HepG2 (cell line): Measurements from ENCODE around the gene PIP4K2B. TPM values are rescaled to one million over a fixed set of nuclear protein-coding genes. Genes with fewer than 3 reads are reported as not detected.

ENCODE experiments used
- AKAP8 ChIP-seq: sonication (generic); formaldehyde crosslinking; IDR thresholded peaks from 2 replicates; pipeline ENCODE4 v1.5.1; 2020; ENCODE audit warnings: mild to moderate bottlenecking, missing genetic modification reagents
- CAMTA2 ChIP-seq: sonication (generic); formaldehyde crosslinking; IDR thresholded peaks from 2 replicates; pipeline ENCODE4 v1.4.0; 2020; ENCODE audit warnings: mild to moderate bottlenecking, missing genetic modification reagents, borderline replicate concordance
- ELF1 ChIP-seq: sonication (generic); formaldehyde crosslinking; IDR thresholded peaks from 2 replicates; pipeline ENCODE4 v1.4.0; 2020; ENCODE audit warnings: missing genetic modification reagents
- ETV5 ChIP-seq: IDR thresholded peaks from 2 replicates; pipeline ENCODE4 v1.6.1; 2018; ENCODE audit warnings: missing biosample characterization, missing genetic modification reagents, inconsistent platforms, borderline replicate concordance
- FOSL1 ChIP-seq: sonication (generic); formaldehyde crosslinking; IDR thresholded peaks from 2 replicates; pipeline ENCODE4 v1.9.0; 2021; ENCODE audit warnings: missing genetic modification reagents, borderline replicate concordance
- FOSL2 ChIP-seq: sonication (generic); formaldehyde crosslinking; IDR thresholded peaks from 2 replicates; pipeline ENCODE4 v1.4.0; 2020; ENCODE audit warnings: missing genetic modification reagents
- GLI4 ChIP-seq: sonication (generic); formaldehyde crosslinking; IDR thresholded peaks from 2 replicates; pipeline ENCODE4 v1.5.1; 2020; ENCODE audit warnings: missing genetic modification reagents, mild to moderate bottlenecking, moderate library complexity, borderline replicate concordance
- HNRNPK ChIP-seq: fragments of 200-400 bp; formaldehyde crosslinking; IDR thresholded peaks from 2 replicates; pipeline ENCODE4 v1.6.1; 2018; ENCODE audit warnings: low read length, low read depth, moderate library complexity, mild to moderate bottlenecking; ENCODE audit not compliant: poor library complexity, severe bottlenecking
- IKZF5 ChIP-seq: IDR thresholded peaks from 2 replicates; pipeline ENCODE4 v1.6.1; 2018; ENCODE audit warnings: missing genetic modification reagents, mild to moderate bottlenecking, missing compliant biosample characterization
- MAFF ChIP-seq: IDR thresholded peaks from 2 replicates; pipeline ENCODE4 v1.6.1; 2011; ENCODE audit warnings: low read depth, low read length, improper control_type of control experiment
- NCOR1 ChIP-seq: fragments of 200-600 bp; sonication (generic); IDR thresholded peaks from 2 replicates; pipeline ENCODE4 v1.7.0; 2017; ENCODE audit warnings: antibody characterized with exemption, low read length, borderline replicate concordance
- PHF8 ChIP-seq: sonication (generic); formaldehyde crosslinking; IDR thresholded peaks from 2 replicates; pipeline ENCODE4 v1.5.0; 2020; ENCODE audit warnings: missing genetic modification reagents
- SP140L ChIP-seq: sonication (generic); formaldehyde crosslinking; IDR thresholded peaks from 2 replicates; pipeline ENCODE4 v1.4.0; 2020; ENCODE audit warnings: missing genetic modification reagents, borderline replicate concordance
- YY1 ChIP-seq: IDR thresholded peaks from 2 replicates; pipeline ENCODE4 v1.6.1; 2011; ENCODE audit warnings: low read length, low read depth, moderate library complexity, mild to moderate bottlenecking; ENCODE audit not compliant: insufficient read depth, insufficient replicate concordance
- ZFP82 ChIP-seq: sonication (generic); formaldehyde crosslinking; IDR thresholded peaks from 2 replicates; pipeline ENCODE4 v1.5.1; 2020; ENCODE audit warnings: mild to moderate bottlenecking, missing genetic modification reagents, borderline replicate concordance
- ZNF235 ChIP-seq: sonication (generic); formaldehyde crosslinking; IDR thresholded peaks from 2 replicates; pipeline ENCODE4 v1.8.1; 2023; ENCODE audit warnings: mild to moderate bottlenecking, missing genetic modification reagents, borderline replicate concordance
- ZNF3 ChIP-seq: IDR thresholded peaks from 2 replicates; pipeline ENCODE4 v1.7.0; 2017; ENCODE audit warnings: inconsistent platforms
- ZNF362 ChIP-seq: sonication (generic); formaldehyde crosslinking; IDR thresholded peaks from 2 replicates; pipeline ENCODE4 v1.4.0; 2020; ENCODE audit warnings: missing genetic modification reagents, mild to moderate bottlenecking, borderline replicate concordance
- ZNF550 ChIP-seq: sonication (generic); formaldehyde crosslinking; IDR thresholded peaks from 2 replicates; pipeline ENCODE4 v1.4.0; 2020; ENCODE audit warnings: mild to moderate bottlenecking, missing genetic modification reagents, borderline replicate concordance
- ZNF646 ChIP-seq: sonication (generic); formaldehyde crosslinking; IDR thresholded peaks from 2 replicates; pipeline ENCODE4 v1.9.0; 2021; ENCODE audit warnings: mild to moderate bottlenecking, missing genetic modification reagents
- polyA plus RNA-seq, 8 experiments: library from polyadenylated mRNA; depleted of rRNA in 3 of 8; stranded (reverse) in 7 of 8; unstranded in 1 of 8; fragments of >200 nt; fragmentation: Illumina TruSeq in 4 of 8; extraction: Trizol in 4 of 8; gene quantifications; 2 replicates each; pipeline versions ENCODE4 v1.2.1 to v1.2.3, GENCODE V29; 2011 to 2016; ENCODE audit warnings: low read depth in 4 of 8, missing spikeins in 1 of 8, mixed read lengths in 1 of 8; ENCODE audit not compliant: insufficient read depth in 1 of 8
- total RNA-seq, 5 experiments: library from RNA; depleted of rRNA; stranded (reverse); fragments of >200 nt; fragmentation: Illumina TruSeq; extraction: Trizol; gene quantifications; 2 replicates each; pipeline ENCODE4 v1.2.3, GENCODE V29; 2016; ENCODE audit warnings: low read depth in 1 of 5

PIP4K2B gene
- total and polyA plus RNA-seq, 2 of the 13 experiments (the other 11 are each of a cell fraction or from before 2014, with no cell fraction given): 20.4 to 54.0 TPM

- no peak for TF ChIP-seq HNRNPK
- TF ChIP-seq FOSL2 (CRISPR knock-in tag): no peak
- no peak for TF ChIP-seq FOSL1 (CRISPR knock-in tag)
- no peak for TF ChIP-seq ZNF235 (CRISPR knock-in tag)
- no peak for TF ChIP-seq MAFF
- TF ChIP-seq NCOR1: peak; percentile 61
- TF ChIP-seq SP140L (CRISPR knock-in tag): no peak
- TF ChIP-seq CAMTA2 (CRISPR knock-in tag): peak; percentile 38; the same call in 1 of the 2 replicates
- TF ChIP-seq ELF1 (CRISPR knock-in tag): peak; percentile 77
- TF ChIP-seq GLI4 (CRISPR knock-in tag): peak; percentile 46; the same call in 1 of the 2 replicates
- TF ChIP-seq ZNF362 (CRISPR knock-in tag): no peak
- peak; percentile 71; the same call in 1 of the 2 replicates for TF ChIP-seq IKZF5 (CRISPR knock-in tag)
- TF ChIP-seq ETV5 (CRISPR knock-in tag): peak; percentile 63; the same call in 1 of the 2 replicates
- peak; percentile 65; the same call in 1 of the 2 replicates for TF ChIP-seq AKAP8 (CRISPR knock-in tag)
- peak; percentile 79 for TF ChIP-seq PHF8 (CRISPR knock-in tag)
- no peak for TF ChIP-seq ZFP82 (CRISPR knock-in tag)
- no peak; the same call in 1 of the 2 replicates for TF ChIP-seq ZNF550
- no peak for TF ChIP-seq YY1
- no peak; the same call in 1 of the 2 replicates for TF ChIP-seq ZNF3 (CRISPR knock-in tag)
- peak; percentile 22; the same call in 1 of the 2 replicates for TF ChIP-seq ZNF646 (CRISPR knock-in tag)
These were observed 68.6 kb downstream of the PIP4K2B start (continued) for GRCh38 chr17:38730526-38731379.
